Measurements from ENCODE around the gene FAM72B.
"Not testable (repeated sequence)": the region's sequence is repeated elsewhere in the genome, so short reads cannot be mapped to it uniquely, and the experiment has no call there.

The FAM72B gene

DNA sequence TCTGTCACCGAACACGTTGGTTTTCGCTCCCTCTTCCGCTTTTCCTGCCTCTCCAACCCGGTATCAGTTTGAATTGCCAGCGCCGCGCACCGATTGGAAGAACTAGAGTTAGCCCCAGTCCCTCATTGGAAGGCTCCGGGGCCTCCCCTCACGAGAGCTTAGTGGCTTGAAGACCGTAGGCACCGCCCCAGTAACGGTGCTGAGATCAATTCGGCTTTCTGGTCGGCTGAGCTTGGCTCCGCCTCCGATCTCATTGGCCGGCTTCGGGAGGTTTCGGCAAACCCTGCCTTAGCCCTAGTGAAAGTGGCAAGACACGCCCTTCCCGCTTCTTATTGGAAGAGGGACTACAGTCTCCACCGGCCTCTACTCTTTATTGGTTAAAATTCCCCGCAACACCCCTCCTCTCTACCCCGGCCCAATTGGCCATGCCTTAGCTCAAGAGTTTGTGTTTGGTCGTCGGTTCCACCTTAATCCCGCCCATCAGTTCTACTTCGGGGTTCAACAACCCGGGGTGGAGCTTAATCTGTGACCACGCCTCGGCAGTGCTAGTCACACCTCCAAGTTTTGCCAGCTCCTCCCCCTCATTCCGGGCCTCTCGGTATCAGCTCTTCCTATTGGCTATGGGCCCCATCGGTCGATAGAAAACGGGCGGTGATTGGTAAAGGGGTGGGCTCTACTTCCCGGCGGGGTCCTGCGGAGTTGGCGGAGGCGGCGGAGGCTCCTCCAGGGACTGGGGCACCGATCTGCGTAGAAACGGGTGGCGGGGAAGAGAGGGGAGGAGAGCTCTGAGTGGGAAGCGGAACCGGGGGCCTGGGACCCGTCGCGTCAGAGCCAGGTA, at the start of gene FAM72B, which contains the start of gene SRGAP2C:
FAM72B (minus strand) TSS at position 51 of the 838 bp plus-strand sequence. CDS start 851 bp downstream, outside the sequence.
SRGAP2C (plus strand) TSS at position 686 of the 838 bp plus-strand sequence. CDS start 2,472 bp downstream, outside the sequence.
- DNase-seq (ENCODE audit: low read depth in 2 of 2): peak; percentile 99

DNA sequence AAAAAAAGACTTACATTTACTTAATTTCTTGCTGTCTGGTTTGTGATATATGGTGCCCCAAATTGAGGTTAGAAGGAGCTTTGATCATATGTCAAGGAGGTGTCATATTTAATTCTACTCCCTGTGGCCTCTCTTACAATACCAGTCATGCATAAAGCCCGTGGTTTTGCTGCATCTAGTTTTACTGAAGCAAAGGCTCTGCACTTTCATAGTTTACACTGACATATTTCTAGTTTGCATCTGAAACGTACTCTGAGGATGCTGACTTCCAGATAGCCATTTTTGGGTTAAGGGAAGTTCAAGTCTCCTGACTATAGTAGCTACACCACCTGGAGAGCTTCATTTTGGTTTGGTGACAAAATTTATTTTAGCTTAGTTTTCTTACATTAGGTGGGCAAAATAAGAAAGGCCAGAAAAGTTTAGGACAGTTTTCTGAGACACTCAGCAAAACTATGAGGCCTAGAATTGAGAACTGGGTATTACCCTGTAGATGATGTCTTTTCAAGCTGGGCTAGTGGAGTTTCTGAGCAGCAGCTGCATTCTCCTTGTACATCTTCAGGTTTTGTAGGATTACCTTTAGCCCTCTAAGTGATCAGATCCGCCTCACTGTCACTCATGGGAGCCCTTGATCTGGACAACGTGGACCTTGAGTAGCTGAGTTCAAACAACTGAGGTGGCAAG, 48.4 kb upstream of the FAM72B start:
- DNase-seq (ENCODE audit: low read depth in 2 of 2): not testable (repeated sequence)

GRCh38 chr1:121230636-121231035, 46.5 kb upstream of the FAM72B start:
- not testable (repeated sequence) for DNase-seq (ENCODE audit: low read depth in 2 of 2)

- not testable (repeated sequence) for DNase-seq (ENCODE audit: low read depth in 2 of 2)
Observed at GRCh38 chr1:121227544-121228330, 43.6 kb upstream of the FAM72B start.

DNA sequence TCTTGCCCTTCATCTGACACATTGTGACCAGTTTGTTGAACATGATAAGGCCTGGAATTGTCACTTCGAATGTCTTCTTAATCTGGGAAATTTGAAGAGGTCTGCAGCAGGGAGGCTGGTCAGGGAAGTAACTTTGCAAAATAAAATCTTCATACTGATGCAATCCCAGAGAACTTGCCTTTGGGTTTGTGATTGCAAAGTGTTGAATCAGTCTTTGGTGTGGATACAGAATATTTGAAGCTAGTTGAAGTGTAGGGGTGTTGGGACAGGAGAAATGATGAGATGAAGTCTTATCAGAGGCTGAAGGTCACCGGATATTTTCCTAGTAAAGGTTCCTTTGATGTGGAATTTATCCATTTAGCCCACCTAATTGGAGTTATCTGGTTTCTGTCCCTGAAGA, 42.8 kb upstream of the FAM72B start:
- DNase-seq (ENCODE audit: low read depth in 2 of 2): not testable (repeated sequence)

GRCh38 chr1:121226295-121226904, 42.3 kb upstream of the FAM72B start:
- not testable (repeated sequence) for DNase-seq (ENCODE audit: low read depth in 2 of 2)

- not testable (repeated sequence) for DNase-seq (ENCODE audit: low read depth in 2 of 2)
Observed at GRCh38 chr1:121224714-121225113, 40.6 kb upstream of the FAM72B start.

- not testable (repeated sequence) for DNase-seq (ENCODE audit: low read depth in 2 of 2)
Observed at GRCh38 chr1:121221770-121222169, 37.6 kb upstream of the FAM72B start.

- DNase-seq (ENCODE audit: low read depth in 2 of 2): not testable (repeated sequence)
Observed at GRCh38 chr1:121216676-121217075, 32.5 kb upstream of the FAM72B start.

GRCh38 chr1:121215699-121216417, 31.7 kb upstream of the FAM72B start:
- not testable (repeated sequence) for DNase-seq (ENCODE audit: low read depth in 2 of 2)

DNA sequence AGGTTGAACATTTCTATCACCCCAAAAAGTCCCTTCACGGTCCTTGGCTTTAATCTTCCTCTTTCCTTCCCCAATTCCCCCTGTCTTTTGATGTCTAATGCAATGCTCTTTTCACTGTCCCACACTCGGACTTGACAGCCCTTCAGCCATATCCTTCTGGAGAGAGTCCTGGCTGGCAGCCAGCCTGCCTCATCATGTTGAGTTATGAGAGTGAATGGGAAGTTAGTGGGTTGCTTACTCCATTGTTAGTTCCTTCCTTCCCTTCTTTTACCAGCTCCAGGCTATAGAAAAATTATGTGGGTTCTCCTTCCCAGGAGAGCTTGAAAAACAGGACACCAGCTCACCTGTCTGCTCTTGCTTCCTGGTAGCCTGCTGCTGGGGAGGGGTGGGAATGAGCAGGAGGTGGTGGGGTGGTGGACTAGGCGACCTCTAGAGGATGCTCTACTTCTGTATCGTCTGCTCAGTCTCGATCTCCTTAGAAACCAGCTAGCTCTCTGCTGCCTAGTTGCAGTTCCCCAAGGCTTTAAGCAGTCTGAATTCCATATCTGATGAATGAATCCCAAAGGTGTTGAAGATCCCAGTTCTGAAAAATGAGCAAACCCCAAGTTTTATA, 30.5 kb upstream of the FAM72B start:
- not testable (repeated sequence) for DNase-seq (ENCODE audit: low read depth in 2 of 2)

GRCh38 chr1:121213491-121213890, 29.4 kb upstream of the FAM72B start:
- not testable (repeated sequence) for DNase-seq (ENCODE audit: low read depth in 2 of 2)

DNA sequence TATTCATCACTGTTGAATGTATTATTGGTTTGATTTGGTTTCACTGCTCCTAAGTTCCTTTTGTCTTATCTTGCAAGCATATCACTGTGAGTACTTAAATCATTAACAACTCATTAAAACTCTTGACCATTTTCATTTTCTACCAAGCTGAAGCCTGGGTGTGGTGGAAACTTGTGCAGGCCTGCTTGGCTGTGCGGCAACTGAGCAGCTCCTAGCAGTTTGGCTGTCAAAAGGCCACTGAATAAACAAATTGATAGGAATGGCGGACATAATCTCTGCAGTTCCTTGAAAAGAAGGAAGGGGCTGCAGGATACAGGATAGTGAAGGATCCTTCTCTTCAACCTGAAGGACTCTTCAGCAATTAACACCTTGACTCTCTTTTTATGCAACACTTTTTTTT, 26.6 kb upstream of the FAM72B start:
- DNase-seq (ENCODE audit: low read depth in 2 of 2): not testable (repeated sequence)

GRCh38 chr1:121208375-121208774, 24.2 kb upstream of the FAM72B start:
- DNase-seq (ENCODE audit: low read depth in 2 of 2): not testable (repeated sequence)

DNA sequence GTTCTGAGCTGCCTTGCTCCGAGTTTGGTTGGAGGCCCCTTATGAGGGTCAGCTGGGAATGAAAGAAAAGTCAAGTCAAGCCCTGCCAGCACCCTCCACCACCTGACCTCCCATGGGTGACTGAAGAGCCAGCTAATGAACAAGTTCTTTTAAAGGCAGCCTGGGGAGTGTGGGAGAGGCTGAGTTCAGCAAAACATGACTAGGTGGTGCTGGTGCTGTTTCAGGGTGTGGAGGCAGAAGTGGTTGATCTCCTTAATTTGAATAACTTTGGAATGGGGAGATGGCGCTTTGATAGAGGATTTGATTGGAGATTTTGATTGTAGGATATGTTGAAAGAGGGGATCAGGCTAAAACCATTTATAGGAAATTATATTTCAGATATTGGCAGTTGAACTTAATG, 23.2 kb upstream of the FAM72B start:
- DNase-seq (ENCODE audit: low read depth in 2 of 2): not testable (repeated sequence)

GRCh38 chr1:121205786-121206711, 21.9 kb upstream of the FAM72B start:
- not testable (repeated sequence) for DNase-seq (ENCODE audit: low read depth in 2 of 2)

DNA sequence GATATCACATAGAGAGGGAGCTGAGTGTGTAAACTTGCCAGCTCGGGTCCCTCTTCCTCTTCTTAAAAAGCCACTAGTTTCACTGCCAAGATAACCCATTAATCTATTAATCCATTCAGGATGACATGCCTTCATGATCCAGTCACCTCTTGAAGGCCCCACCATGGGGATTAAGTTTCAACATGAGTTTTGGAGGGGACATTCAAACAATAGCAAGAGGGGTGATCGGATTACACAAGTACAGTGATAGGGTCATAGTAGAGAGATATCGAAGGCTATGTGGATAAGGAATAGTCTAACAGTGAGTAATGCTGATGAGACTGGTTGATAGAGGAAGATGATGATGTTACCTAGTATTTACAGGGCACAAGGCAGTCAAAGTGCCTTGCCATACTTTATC, 18.8 kb upstream of the FAM72B start:
- DNase-seq (ENCODE audit: low read depth in 2 of 2): not testable (repeated sequence)

GRCh38 chr1:121200985-121201981, 17.1 kb upstream of the FAM72B start:
- DNase-seq (ENCODE audit: low read depth in 2 of 2): not testable (repeated sequence)
